Keratinocyte (primary cell): Measurements from ENCODE around the gene GPSM1.

Source experiments
- CTCF ChIP-seq, 3 experiments: IDR thresholded peaks in 1 of 3; conservative IDR thresholded peaks in 1 of 3; optimal IDR thresholded peaks in 1 of 3; 2 replicates in 2 of 3; 3 replicates in 1 of 3; pipeline versions ENCODE3 to v1.5.1; 2011; ENCODE audit warnings: low read length in 3 of 3, mild to moderate bottlenecking in 3 of 3, moderate library complexity in 2 of 3, control low read depth in 1 of 3, inconsistent platforms in 1 of 3; ENCODE audit not compliant: insufficient read depth in 2 of 3; ENCODE audit errors: extremely low read depth in 1 of 3
- EZH2 ChIP-seq: IDR thresholded peaks from one replicate; pipeline ENCODE4 v1.6.1; 2012; ENCODE audit warnings: inconsistent platforms, mild to moderate bottlenecking, low read length, moderate library complexity

DNA sequence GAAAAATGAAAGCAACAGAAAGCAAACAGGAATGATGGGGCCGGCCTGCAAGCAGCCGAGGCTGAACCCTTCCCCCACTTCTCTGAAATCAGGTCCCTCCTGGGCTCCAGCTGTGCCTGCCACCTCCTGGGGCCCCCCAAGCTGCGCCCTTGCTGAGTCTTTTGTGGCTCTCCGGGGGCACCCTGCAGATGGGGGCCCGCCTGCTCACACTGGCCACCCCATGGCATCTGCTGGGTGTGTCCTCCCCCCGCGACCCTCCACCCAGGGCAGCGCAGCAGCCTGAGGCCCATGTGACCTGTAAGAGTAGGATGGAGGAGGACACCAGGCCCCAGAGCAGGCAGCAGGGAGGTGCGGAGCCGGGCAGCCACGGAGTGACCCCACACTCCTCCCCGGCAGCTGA lies 5.7 kb downstream of the GPSM1 start:
- no peak for TF ChIP-seq EZH2
- TF ChIP-seq CTCF (optimal IDR thresholded peaks at IDR 0.05 in 1 of 3, IDR thresholded peaks at IDR 0.05 in 1 of 3, conservative IDR thresholded peaks at IDR 0.05 in 1 of 3; ENCODE audit: extremely low read depth in 1 of 3, insufficient read depth in 2 of 3, low read length in 3 of 3): no peak
